Ovary (tissue), 3 donors: ENCODE measurements around the gene STOML1.

Experiments
- EP300 ChIP-seq: sonication (generic); formaldehyde crosslinking; IDR thresholded peaks from one replicate; pipeline ENCODE4 v1.6.1; 2017; ENCODE audit warnings: antibody characterized with exemption
- TF ChIP-seq, protein P1 (sequence below), 3 donors: fragments of 450-650 bp in 2 of 3; fragments of 200-600 bp in 1 of 3; IDR thresholded peaks; one replicate each; pipeline versions ENCODE4 v1.5.1 to v1.8.0; 2016 to 2022; ENCODE audit warnings: antibody characterized with exemption in 3 of 3, mild to moderate bottlenecking in 1 of 3
- donor health status: DM: no; HTN: no; CAD: no.

DNA sequence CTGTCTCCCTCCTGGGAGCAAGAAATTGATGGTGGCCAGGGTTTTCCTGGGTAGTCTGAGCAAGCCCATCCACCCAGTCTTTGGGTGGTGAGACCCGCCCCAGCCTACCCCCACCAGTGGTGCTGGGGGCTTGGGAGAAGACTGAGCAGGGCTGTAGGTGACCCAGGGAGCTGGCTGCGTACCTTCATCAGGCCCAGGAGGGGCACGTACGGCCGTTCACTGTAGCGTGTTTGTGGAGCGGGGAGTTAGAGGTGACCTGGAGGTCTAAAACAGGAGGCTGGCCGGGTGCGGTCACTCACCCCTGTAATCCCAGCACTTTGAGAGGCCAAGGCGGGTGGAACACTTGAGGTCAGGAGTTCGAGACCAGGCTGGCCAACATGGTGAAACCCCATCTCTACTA, 54.4 kb downstream of the STOML1 start:
- TF ChIP-seq EP300 = no peak
- TF ChIP-seq, protein P1, sequence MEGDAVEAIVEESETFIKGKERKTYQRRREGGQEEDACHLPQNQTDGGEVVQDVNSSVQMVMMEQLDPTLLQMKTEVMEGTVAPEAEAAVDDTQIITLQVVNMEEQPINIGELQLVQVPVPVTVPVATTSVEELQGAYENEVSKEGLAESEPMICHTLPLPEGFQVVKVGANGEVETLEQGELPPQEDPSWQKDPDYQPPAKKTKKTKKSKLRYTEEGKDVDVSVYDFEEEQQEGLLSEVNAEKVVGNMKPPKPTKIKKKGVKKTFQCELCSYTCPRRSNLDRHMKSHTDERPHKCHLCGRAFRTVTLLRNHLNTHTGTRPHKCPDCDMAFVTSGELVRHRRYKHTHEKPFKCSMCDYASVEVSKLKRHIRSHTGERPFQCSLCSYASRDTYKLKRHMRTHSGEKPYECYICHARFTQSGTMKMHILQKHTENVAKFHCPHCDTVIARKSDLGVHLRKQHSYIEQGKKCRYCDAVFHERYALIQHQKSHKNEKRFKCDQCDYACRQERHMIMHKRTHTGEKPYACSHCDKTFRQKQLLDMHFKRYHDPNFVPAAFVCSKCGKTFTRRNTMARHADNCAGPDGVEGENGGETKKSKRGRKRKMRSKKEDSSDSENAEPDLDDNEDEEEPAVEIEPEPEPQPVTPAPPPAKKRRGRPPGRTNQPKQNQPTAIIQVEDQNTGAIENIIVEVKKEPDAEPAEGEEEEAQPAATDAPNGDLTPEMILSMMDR (IDR thresholded peaks at IDR 0.05) = no peak
